ENCODE measurements around the gene AP3M1.
"Not testable (repeated sequence)": the region's sequence is repeated elsewhere in the genome, so short reads cannot be mapped to it uniquely, and the experiment has no call there.

The AP3M1 gene

DNA sequence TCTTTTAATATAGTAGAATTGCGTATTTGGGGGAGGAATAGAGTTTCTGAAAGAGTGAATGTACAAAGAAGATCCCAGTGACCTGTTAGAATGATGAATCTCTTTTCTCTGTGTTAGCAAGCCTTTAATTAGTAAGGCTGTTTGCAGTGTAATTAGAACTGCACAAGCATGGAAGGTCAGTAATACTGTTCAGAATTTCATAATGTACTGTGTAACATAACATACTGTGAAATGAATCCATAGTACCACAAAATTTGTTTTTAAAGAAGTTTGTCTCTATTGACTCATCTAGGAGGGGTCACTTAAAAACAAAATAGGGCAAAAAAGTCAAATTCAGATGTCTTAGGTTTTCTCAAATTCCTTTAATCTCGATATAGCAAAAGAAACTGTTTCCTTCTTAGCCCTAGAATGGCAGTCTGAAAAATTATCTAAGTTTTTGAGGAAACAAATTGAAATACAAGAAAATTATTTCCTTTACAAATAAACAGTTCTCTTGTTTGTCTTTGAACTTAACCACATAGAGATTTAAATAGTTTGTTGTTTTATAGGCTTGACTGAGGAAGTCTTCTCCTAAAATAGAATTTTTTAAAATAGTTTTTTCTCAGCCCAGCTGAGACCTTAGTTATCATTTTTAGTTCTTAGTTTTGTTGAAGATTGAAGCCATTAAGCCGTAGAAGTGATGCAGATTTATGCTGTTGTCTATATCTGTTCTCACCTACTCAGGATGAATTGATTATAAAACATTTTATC lies 12.9 kb upstream of the AP3M1 start:
- DNase-seq = no peak

- DNase-seq = no peak
Measured at GRCh38 chr10:74160013-74160412, 9.4 kb upstream of the AP3M1 start.

DNA sequence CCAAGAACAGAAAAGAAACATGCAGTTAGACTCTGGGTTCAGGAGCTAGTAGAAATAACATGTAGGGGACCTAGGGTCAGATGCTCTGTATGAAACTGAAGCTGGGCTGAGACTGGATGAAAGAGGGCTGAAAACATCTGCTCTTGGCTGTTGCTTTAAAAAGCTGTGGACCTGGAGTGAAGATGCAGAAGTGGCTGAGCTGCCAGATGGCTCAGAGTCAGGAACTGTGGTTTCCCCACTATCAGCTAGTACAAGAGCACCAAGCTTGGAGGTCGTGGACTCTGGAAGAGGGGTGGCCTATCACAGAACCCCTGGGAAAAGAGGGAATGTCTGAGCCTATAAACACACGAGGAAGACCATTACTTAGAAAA lies 6.3 kb upstream of the AP3M1 start:
- DNase-seq = no peak

DNA sequence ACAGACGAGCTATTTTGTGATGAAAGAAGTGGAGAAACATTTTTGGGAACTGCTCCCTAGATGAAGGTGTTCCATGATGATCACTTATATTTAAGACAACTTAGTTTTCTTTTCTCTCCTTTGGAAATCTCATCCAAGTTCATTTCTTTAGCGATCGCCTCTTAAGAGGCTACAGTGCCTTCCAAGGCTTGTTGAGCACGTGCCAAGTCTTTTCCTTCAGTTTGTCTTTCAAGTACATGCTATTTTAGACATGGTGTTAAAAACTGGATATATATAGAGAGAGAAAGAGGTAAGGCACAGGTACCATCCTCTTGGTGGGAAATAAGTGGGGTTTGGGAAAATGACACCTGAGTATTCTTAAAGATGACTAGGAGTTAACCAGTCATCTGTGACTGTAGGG lies 3.0 kb upstream of the AP3M1 start:
- DNase-seq = no peak

DNA sequence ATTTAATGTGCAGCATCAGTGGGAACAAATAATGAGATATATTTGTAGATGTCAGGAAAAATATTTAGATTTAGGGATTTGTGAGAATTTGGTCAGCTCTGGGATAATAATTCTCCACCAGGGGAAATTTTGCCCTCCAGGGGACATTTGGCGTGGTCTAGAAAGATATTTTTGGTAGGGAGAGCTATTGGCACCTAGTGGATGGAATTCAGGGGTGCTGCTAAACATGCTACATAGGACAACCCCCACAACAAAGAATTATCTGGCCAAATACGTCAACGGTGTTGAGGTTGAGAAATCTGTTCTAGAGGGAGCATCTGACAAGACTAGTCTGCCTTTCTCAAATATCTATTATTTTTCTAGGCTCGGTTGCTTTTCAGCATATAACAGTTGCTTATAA lies 2.5 kb upstream of the AP3M1 start:
- no peak for DNase-seq

DNA sequence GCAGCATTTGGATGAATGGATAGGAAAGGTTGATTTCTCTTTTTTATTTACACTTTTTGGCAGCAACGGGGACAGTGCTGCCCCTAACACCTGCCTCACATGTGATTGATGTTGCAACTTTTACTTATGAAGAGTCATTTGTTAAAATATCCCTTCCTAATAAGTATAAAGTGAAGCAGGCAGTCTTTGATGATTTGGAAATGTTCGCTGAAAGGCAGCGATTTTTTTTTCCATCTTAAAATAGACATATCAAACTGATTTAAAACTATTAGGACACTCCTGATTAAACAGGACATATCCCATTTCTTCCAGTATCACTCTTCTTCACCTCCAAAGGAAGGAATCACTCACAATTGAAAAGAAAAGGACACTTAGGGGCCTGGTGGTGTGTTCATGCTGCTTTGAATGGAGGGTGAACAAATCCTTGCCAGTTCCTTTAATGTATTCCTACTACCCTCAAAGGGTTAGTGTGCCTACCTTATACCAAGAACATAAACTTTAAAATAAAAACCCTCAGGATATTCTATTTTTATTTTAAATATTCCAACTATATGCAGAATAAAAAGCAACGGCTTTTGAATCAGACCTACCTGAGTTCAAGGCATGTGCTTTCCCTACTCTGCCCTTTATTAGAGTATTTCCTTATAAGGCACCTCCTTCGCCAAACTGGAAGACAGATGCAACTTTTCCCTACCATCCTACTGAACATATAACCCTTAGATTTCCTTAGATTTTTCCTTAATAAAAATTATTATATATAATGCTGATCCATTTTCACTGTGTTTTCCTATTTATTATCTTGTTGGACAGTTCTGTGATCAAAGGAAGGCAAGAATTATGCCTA lies 1.5 kb upstream of the AP3M1 start:
- no peak for DNase-seq

GRCh38 chr10:74150990-74151878 lies 606 bp upstream of the AP3M1 start, which contains the start of gene ADK:
Gene ADK, plus strand, starts transcription at chr10:74151221. Its CDS starts 58 bp downstream, at chr10:74151279.
- DNase-seq = peak; percentile 98

- DNase-seq = not testable (repeated sequence)
Measured at GRCh38 chr10:74146980-74147379, 3.6 kb downstream of the AP3M1 start.

DNA sequence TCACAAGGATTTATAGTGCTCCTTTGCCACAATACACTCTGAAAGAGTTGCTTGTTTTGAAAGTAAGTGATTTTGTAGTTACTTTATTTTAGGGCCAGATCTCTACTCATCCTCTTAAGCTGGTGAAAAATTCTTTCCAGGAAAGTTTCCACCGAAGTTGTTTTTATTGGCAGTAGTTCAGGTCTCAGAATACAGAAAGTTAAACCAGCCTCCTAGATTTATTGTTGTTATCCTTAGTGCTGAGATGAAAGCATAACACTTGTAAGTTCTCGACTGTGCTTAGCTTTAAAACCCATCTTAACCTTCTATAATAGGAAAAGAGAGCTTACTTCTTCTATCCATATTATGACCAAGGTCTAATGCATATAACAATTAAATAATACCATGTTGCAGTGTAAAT lies 5.5 kb downstream of the AP3M1 start:
- no peak for DNase-seq

GRCh38 chr10:74140553-74140952 lies 10.1 kb downstream of the AP3M1 start:
- no peak for DNase-seq

- DNase-seq = no peak
Measured at GRCh38 chr10:74139981-74140380, 10.6 kb downstream of the AP3M1 start.

DNA sequence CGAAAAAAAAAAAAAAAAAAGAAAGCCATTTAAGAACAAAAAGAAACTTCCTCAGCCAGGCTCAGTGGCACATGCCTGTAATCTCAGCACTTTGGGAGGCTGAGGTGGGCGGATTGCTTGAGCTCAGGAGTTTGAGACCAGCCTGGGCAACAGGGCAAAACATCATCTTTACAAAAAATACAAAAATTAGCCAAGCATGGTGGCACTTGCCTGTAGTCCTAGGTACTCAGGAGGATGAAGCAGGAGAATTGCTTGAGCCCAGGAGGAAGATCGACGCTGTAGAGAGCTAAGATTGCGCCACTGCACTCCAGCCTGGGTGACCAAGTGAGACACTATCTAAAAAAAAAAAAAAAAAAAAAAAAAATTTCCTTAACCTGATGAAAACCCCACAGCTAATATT lies 12.0 kb downstream of the AP3M1 start:
- not testable (repeated sequence) for DNase-seq

GRCh38 chr10:74137992-74138391 lies 12.6 kb downstream of the AP3M1 start:
- DNase-seq = no peak

- DNase-seq = no peak
Measured at GRCh38 chr10:74135452-74135851, 15.2 kb downstream of the AP3M1 start.

DNA sequence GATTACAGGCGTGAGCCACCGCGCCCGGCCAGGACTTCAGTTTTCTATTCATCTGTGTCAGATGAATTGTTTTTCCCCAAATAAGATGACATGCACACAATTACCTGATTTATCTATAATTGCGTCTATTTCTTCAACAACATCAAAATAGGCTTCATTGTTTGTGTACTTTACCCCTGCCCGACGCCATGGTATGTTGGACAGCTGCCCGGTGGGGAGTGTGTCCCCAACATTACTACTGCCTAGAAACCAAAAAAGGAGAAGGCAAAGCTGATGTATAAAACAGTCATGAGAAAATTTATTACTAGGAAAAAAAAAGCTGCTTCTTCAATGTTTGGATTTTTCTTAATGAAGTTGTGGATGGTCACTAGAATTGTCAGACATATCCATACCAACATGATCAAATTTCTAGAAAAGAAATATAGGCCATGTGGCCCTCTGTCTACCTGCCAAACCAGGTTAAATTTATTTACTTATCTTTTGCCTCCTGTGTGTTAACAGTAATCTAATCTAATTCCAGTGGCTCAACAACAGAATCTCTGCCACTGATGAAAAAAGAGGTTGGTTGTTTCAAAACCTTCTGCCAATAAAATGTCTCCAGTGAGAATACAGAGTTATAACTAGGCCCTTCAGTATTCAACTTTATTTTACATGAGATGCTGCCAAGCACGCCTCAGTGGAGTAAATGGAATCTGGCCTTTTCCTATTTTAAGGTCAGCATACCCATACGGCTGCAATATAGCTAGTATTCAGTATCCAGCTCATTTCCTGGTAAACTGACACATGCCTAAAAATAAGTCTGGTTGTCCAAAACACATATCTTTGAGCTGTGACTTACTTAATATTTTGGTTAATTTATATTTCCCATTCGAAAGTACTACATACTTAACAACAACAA lies 16.5 kb downstream of the AP3M1 start:
- DNase-seq = no peak

DNA sequence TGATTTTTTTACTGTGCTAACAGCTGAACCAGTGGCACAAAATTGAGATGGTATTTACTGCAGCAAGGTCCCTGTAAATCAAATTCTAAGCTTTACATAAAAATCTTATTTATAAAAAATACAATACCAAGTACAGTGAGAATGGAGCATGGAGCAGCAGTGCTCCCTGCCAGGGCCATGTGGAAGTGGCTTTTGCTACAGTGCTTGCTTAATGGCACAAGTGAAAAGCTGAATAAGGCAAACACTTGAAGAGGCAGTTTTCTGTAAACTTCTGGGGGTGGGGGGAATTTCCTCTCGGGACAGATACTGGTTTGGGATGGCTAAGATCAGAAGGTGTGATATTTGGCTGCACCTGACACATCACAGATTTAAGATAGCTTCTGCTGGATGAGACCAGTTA lies 27.5 kb downstream of the AP3M1 start:
- no peak for DNase-seq

GRCh38 chr10:74122060-74122459 lies 28.6 kb downstream of the AP3M1 start:
- no peak for DNase-seq

DNA sequence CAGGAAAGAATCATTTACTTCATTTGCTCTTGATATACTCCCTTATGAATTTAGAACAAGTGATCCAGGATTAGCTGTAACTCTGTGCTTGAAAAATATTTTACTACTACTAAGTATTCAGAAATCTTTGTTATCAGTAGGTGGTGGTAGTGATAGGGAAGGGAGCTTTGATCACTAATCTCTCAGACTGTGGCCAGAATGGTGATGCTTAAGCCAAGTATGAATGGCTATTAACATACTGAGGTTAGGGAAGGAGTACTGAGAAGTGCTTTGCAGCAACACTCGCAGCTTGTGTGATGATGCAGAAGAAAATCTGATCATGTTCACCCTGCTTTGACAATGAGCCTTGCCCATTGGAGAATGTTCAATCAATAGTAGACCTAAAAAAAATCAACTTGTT lies 29.3 kb downstream of the AP3M1 start:
- DNase-seq = no peak

GRCh38 chr10:74120911-74121310 lies 29.7 kb downstream of the AP3M1 start:
- no peak for DNase-seq

- no peak for DNase-seq
Measured at GRCh38 chr10:74118804-74119203, 31.8 kb downstream of the AP3M1 start.

- DNase-seq = no peak
Measured at GRCh38 chr10:74117738-74118137, 32.9 kb downstream of the AP3M1 start.

GRCh38 chr10:74114041-74114448 lies 36.6 kb downstream of the AP3M1 start:
- DNase-seq = no peak

Data from NCI-H345 (cell line).